ENCODE data around the gene WDPCP.
"Not testable (repeated sequence)": the region's sequence is repeated elsewhere in the genome, so short reads cannot be mapped to it uniquely, and the experiment has no call there.

The WDPCP gene

GRCh38 chr2:63590626-63591408 is 2.5 kb upstream of the WDPCP start:
- no peak for DNase-seq (ENCODE audit: low read depth in 2 of 2)

DNA sequence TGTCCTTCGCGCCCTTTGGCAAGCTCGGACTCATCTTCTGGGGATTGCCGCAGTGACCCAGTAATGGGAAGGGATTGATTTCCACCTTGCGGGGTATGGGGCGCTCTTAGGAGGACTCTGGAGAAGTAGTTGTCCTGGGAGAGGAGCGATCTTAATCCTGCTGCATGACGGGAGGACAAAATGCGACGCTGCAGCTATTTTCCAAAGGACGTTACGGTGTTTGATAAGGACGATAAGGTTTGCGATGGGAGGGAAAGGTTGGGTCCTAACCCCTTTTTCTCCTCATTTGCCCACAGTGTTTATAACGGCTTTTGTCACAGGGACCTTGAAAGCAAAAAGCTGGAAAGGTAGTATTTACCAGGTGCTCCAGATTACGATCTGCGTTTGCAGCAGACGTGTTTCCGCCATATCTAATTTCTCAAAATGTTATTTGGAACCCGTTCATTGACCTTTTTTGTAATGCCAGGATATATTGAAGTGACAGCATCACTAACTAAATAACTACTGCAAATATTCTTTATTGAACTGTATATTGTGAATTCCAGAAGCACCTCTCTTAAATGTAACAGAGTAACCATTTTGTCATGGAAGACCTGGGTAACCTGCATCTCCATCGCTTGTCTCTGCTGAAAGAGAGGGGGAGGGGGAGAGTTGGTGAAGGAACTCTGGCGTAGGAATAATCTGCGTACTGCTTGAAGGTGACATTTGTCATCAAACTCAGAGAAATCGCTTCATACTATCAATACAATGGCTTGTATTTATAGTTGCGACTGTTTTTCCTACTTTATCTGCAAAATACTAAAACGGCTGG is 1.1 kb upstream of the WDPCP start:
- DNase-seq (ENCODE audit: low read depth in 2 of 2) = no peak

DNA sequence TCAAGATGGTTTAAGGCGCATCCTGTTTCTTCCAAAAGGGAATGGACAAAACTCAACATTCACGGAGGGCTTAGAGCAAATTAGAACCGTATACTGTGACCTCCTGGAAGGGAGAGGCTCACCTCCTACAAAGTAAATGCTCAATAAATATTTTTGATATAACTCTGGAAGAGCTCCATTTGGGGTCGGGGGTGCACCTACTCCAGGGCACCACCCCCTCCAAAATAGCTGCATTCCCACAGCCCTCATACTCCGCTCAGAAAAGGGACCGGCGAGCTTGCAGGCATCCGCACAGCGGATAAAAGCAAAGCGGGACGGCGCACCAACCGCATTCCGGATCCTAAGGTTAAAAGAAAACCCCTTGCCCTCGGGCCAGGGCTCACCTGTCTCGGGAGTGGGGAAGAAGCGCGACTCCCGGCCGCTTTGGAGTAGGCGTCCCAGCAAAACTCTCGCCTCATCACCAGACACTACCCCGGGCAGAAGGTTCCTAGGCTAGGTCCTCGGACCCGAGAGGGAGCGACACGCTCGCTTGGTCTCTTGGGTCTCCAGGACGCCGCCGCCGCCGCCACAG is 378 bp downstream of the WDPCP start:
- DNase-seq (ENCODE audit: low read depth in 2 of 2) = no peak

DNA sequence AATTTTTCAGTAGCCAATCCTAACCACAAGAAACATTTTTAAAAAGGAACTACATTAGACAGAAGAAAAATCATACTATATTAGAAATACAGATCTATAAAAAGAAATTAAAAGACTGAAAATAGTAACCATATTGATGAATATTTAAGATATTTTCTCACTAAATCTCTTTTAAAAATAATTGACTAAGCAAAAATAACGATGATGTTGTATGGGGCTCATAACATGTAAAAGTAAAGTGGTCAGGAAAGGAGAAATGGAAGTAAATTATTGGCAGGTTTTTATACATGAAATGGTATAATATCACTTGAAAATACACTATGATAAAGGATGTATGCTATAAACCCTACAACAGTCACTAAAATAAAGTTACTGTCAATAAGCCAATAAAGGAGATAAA is 5.4 kb downstream of the WDPCP start:
- no peak for DNase-seq (ENCODE audit: low read depth in 2 of 2)

DNA sequence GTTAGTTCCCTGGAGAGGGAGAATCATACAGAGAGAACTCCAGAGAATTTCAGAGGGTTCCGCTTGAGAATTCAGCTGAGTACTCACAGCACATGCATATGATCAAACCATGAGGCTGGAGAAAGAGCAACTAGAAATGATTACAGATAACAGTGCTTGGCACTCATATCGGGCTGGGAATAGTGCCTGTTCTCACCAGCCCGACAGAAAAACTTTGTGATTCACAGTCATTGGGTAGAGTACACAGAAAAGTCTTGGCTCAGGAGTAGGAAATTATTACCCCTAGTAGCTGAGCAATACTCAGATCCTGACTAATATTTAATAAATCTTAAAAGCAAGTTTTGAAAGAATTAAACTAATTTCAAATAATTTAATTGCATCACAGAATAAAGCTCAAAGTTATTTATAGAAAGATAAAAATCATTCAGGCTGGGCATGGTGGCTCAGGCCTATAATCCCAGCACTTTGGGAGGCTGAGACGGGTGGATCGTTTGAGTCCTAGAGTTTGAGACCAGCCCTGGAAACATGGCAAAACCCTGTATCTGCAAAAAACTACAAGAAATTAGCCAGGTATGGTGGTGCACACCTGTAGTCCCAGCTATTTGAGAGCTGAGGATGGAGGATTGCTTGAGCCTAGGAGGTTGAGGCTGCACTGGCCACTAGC is 6.8 kb downstream of the WDPCP start:
- DNase-seq (ENCODE audit: low read depth in 2 of 2) = no peak

DNA sequence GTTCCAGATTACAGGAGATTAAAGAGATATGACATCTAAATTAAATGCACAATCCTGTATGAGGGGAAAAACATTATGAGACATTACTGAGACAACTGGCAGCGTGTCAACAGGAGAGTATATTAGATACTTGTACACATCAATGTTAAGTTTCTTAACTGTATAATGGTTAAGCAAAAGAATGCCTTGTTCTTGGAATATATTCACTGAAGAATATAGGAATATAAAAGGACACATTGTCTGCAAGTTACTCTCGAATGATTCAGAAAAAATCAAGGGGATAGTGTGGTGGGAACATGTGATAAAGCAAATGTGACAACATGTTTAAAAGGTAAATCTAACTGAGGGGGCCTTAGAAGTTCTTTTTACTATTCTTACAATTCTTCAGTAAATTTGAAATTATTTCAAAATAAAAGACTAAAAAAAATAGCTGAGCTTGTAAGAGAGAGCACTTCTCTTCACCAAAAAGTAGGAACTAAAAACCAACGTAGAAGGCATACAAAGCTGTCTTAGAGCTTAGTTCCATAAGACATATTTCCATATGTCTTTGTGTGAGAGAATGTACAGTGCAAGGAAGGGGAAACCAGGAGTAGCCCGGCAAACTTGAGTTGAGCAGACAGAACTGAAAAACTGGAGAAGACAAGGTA is 7.5 kb downstream of the WDPCP start:
- DNase-seq (ENCODE audit: low read depth in 2 of 2) = no peak

DNA sequence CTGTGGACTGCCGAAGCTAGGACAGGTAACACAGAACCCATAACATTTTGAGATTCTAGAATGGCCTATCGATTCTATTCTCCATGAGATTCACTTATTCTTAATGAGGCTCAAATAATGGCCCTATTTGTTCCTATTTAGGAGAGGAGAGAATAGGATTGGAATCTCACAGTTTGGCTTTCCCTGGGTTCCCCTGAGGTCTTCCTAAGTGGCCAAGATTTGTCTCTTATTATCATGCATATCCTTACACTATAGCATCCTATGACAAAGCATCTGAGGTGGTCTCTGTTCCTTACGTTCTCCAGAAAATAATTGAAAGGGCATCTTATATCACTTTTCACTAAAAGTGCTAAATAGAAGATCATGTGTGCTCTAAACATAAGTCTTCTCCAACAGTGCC is 9.5 kb downstream of the WDPCP start:
- DNase-seq (ENCODE audit: low read depth in 2 of 2) = no peak

GRCh38 chr2:63576546-63576945 is 11.7 kb downstream of the WDPCP start:
- no peak for DNase-seq (ENCODE audit: low read depth in 2 of 2)

DNA sequence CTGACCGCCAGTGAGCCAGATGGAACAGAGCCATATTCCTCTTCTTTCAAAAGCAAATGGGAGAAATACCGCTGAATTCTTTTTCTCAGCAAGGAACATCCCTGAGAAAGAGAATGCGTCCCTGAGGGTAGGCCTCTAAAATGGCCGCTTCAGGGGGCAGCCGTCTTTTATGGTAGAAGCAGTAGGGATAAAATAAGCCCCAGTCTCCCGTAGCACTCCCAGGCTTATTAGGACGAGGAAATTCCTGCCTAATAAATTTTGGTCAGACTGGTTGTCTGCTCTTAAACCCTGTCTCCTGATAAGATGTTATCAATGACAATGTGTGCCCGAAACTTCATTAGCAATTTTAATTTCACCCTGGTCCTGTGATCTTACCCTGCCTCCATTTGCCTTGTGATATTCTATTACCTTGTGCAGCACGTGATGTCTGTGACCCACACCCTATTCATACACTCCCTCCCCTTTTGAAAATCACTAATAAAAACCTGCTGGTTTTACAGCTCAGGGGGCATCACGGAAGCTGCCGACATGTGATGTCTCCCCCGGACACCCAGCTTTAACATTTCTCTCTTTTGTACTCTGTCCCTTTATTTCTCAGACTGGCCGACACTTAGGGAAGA is 14.4 kb downstream of the WDPCP start:
- DNase-seq (ENCODE audit: low read depth in 2 of 2) = not testable (repeated sequence)

DNA sequence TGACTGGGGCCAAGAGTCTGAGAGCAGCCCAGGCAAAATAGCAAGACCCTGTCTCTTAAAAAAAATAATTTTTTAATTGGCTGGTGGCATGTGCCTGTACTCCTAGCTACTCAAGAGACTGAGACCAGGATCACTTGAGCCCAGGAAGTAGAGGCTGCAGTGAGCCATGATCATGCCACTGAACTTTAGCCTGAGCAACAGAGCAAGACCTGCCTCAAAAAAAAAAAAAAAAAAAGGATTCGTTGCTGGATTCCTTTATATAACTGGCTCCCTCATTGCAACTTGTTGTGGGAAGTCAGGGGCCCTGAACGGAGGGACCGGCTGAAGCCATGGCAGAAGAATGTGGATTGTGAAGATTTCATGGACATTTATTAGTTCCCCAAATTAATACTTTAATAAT is 15.3 kb downstream of the WDPCP start:
- DNase-seq (ENCODE audit: low read depth in 2 of 2) = not testable (repeated sequence)

DNA sequence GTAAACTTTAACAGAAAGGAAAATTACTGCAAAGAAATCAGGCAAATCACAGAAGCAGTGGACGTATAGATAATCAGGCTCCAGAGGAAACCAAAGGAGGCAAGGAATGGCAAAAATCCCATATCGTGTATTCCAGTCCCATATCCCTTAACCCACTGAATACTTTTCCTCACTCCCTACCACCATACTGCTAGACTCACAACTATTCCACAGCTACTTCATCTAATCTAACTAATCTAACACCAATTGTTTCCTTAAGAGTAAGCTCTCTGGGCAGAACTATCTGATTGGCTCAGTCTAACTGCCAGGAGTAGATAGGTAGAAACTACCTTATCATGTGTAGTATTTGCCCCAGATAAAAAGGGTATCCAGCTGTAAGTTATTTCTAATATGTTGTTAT is 16.3 kb downstream of the WDPCP start:
- no peak for DNase-seq (ENCODE audit: low read depth in 2 of 2)

GRCh38 chr2:63571291-63571690 is 17.0 kb downstream of the WDPCP start:
- DNase-seq (ENCODE audit: low read depth in 2 of 2) = no peak

DNA sequence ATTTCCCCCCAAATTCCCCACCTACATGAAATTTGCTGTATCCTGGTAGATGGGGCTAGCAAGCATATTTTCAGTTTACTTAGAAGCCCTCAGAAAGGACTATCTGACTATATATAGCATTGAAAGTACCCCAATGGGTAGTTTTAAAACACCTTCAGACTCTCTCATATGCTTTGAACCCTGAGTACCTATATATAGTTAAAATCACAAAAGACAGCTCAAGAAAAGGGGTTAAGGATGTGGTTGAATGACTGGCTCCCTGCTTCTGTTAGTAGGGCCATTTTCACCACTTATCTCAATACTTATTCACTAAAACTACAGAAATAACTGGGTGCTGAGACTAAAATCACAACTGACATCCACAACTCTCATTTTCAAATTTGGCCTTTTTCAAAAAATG is 18.5 kb downstream of the WDPCP start:
- no peak for DNase-seq (ENCODE audit: low read depth in 2 of 2)

DNA sequence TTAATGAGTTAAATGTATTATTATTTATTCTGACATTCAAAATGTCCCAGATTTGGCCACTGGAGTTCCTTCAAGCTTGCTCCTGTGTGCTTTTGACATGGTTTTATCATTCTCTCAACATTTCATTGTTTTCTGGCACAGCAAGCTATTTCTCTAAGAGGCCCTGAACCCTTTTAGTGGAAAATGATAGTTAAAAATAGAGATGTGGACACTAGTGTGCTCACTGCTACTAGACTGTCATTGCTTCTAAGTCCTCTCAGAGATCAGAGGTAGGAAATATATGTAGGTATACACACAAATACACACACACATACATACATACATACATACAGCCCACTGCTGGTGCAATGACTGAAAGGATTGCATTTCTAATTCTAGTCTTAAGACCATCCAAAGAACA is 25.5 kb downstream of the WDPCP start:
- no peak for DNase-seq (ENCODE audit: low read depth in 2 of 2)

DNA sequence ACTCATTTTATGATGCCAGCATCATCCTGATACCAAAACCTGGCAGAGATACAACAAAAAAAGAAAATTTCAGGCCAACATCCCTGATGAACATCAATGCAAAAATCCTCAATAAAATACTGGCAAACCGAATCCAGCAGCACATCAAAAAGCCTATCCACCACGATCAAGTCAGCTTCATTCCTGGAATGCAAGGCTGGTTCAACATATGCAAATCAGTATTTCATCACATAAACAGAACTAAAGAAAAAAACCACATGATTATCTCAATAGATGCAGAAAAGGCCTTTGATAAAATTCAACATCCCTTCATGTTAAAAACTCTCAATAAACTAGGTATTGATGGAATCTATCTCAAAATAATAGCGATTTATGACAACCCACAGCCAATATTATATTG is 29.4 kb downstream of the WDPCP start:
- not testable (repeated sequence) for DNase-seq (ENCODE audit: low read depth in 2 of 2)

DNA sequence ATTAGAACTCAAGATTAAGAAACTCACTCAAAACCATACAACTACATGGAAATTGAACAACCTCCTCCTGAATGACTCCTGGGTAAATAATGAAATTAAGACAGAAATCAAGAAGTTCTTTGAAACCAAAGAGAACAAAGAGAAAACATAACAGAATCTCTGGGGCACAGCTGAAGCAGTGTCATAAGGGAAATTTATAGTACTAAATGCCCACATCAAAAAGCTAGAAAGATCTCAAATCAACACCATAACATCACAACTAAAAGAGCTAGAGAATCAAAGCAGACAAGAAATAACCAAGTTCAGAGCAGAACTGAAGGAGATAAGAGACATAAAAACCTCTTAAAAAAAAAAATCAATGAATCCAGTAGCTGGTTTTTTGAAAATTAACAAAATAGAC is 30.5 kb downstream of the WDPCP start:
- DNase-seq (ENCODE audit: low read depth in 2 of 2) = not testable (repeated sequence)

DNA sequence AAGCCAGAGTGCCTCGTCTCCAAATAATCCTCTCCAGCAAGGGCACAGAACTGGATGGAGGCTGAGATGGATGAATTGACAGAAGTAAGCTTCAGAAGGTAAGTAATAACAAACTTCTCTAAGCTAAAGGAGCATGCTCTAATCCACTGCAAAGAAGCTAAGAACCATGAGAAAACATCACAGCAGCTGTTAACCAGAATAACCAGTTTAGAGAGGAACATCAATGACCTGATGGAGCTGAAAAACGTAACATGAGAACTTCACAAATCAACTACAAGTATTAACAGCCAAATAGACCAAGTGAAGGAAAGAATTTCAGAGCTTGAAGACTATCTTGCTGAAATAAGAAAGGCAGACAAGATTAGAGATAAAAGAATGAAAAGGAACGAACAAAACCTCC is 32.3 kb downstream of the WDPCP start:
- DNase-seq (ENCODE audit: low read depth in 2 of 2) = no peak

GRCh38 chr2:63555299-63555698 is 33.0 kb downstream of the WDPCP start:
- DNase-seq (ENCODE audit: low read depth in 2 of 2) = no peak

- no peak for DNase-seq (ENCODE audit: low read depth in 2 of 2)
Measured at GRCh38 chr2:63553049-63553448, 35.2 kb downstream of the WDPCP start.

GRCh38 chr2:63545023-63545422 is 43.3 kb downstream of the WDPCP start:
- DNase-seq (ENCODE audit: low read depth in 2 of 2) = no peak

- DNase-seq (ENCODE audit: low read depth in 2 of 2) = no peak
Measured at GRCh38 chr2:63544017-63544627, 44.2 kb downstream of the WDPCP start.

Data from stimulated activated CD8-positive, alpha-beta memory T cell treated with anti-CD3 and anti-CD28 coated beads, Interleukin-7, amount 100 ng/mL, for 4 hours (primary cell).